Measurements from ENCODE around the gene BACH2.

DNA sequence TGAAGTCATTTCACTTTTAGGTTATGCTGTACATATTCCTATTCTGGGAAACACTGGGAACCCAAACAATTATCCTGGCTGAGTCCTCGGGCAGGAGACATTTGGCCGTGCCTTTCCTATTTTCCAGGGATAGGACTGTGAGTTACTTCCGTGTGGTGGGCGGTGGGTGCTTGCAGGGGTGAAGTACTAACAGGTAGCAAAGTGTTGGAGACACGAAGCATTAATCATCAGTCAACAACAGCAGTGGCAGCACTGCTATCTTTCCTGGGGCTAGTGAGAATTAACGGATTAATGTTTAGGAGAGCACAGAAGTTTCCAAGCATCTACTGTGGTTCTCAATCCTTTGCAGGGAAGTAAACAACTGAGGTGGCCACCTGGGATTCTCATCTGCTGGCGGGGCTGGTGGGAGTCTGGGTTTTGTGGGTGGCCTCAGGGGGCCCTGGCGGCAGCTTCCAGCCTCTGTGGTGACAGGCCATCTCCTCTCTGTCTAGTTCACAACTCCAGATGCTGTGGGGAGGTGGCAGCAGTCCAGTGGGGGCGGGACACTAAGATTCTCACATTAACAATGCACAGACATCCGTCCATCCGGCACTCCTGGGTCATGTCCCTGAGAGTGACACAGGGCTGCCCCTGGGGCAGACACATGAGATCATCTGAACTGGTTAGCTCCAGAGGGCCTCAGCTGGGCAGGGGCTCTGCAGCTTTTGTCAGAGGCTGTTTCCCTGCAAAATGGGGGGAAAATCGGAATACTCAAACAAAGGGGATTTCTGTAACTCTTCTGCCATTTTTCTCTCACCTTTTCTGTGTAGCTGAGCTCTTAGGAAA lies 311.5 kb downstream of the BACH2 start:
- TF ChIP-seq, protein P1, sequence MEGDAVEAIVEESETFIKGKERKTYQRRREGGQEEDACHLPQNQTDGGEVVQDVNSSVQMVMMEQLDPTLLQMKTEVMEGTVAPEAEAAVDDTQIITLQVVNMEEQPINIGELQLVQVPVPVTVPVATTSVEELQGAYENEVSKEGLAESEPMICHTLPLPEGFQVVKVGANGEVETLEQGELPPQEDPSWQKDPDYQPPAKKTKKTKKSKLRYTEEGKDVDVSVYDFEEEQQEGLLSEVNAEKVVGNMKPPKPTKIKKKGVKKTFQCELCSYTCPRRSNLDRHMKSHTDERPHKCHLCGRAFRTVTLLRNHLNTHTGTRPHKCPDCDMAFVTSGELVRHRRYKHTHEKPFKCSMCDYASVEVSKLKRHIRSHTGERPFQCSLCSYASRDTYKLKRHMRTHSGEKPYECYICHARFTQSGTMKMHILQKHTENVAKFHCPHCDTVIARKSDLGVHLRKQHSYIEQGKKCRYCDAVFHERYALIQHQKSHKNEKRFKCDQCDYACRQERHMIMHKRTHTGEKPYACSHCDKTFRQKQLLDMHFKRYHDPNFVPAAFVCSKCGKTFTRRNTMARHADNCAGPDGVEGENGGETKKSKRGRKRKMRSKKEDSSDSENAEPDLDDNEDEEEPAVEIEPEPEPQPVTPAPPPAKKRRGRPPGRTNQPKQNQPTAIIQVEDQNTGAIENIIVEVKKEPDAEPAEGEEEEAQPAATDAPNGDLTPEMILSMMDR (IDR thresholded peaks at IDR 0.05): no peak
- TF ChIP-seq POLR2AphosphoS5 (IDR thresholded peaks at IDR 0.05) (no peak), POLR2A (IDR thresholded peaks at IDR 0.05; ENCODE audit: low read depth) (no peak)
